Type B pancreatic cell (in vitro differentiated cells): ENCODE measurements around the gene INTU. TPM values are rescaled to one million over a fixed set of nuclear protein-coding genes. Genes with fewer than 3 reads are reported as not detected.

Experiments
- DNase-seq: peaks from one replicate; pipeline ENCODE4 v3.0.0; 2021; ENCODE audit warnings: mixed read lengths; ENCODE audit not compliant: unreplicated experiment; ENCODE audit errors: extremely low spot score
- H3K27ac Mint-ChIP-seq: 2 replicates; pipeline ENCODE4 v1.8.0; 2021; ENCODE audit warnings: mild to moderate bottlenecking, mixed read lengths
- H3K27me3 Mint-ChIP-seq: 2 replicates; pipeline ENCODE4 v1.8.0; 2021; ENCODE audit warnings: mixed read lengths
- H3K36me3 Mint-ChIP-seq: 2 replicates; pipeline ENCODE4 v1.8.0; 2021; ENCODE audit warnings: mixed read lengths
- H3K4me1 Mint-ChIP-seq: one replicate; pipeline ENCODE4 v1.8.0; 2021; ENCODE audit warnings: mixed read lengths; ENCODE audit not compliant: unreplicated experiment
- H3K4me3 Mint-ChIP-seq: 2 replicates; pipeline ENCODE4 v1.8.0; 2021; ENCODE audit warnings: mild to moderate bottlenecking, mixed read lengths
- H3K9me3 Mint-ChIP-seq: 2 replicates; pipeline ENCODE4 v1.8.0; 2021; ENCODE audit warnings: mixed read lengths
- CTCF ChIP-seq: fragments of 200-600 bp; sonication (generic); conservative IDR thresholded peaks from 2 replicates; pipeline ENCODE4 v1.5.0; 2021; ENCODE audit warnings: antibody characterized with exemption, mild to moderate bottlenecking
- total RNA-seq: library from RNA; stranded (reverse); gene quantifications from 2 replicates; pipeline ENCODE4 v1.2.1, GENCODE V29; 2021; ENCODE audit warnings: low replicate concordance

The INTU gene
- total RNA-seq, 1 donor from 2014 or later: 20.7 TPM

DNA sequence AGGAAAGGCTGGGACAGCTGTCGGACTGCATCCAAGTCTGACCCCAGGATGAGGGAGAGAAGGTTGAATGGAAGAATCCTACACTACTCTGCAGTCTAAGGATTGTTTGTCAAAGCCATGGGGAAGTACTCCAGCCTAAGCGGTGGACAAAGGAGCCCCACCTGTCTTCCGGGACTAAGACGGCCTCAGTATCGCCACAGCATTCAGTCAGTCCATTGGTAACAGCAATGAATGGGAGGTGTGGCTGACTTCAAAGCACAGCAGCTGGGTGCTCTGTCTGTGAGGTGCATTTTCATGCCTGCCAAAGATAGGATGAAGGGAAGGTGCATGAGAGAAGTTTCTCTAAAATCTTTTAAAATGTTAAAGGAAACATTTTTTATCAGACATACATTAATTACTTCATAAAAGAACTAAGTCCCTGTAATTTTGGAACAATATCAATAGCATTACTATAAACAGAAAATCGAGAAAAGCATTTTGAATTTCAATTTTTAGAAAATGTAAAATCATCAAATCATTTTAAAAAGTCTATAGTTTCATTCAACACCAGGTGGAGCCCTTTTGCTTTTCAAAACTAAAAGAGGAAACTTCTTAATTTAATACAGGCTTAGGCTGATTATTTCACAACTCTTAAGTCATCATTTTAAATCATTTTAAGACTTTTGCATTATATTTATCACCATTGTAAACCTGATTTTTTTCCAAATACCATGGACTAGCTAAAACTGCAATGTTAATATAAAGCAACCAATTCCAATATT lies 27.6 kb upstream of the INTU start:
- no peak for DNase-seq
- peaks cover 9% of the 10 kb centered on the region for H3K27me3 Mint-ChIP-seq
- H3K27ac Mint-ChIP-seq: no peak overlapping the region
- TF ChIP-seq CTCF: peak; percentile 82
- no peaks in the 10 kb centered on the region for H3K9me3 Mint-ChIP-seq
- H3K36me3 Mint-ChIP-seq: no peaks in the 10 kb centered on the region
- H3K4me1 Mint-ChIP-seq: peaks cover 6% of the 10 kb centered on the region
- peak overlapping the region; percentile 25 for H3K4me3 Mint-ChIP-seq

DNA sequence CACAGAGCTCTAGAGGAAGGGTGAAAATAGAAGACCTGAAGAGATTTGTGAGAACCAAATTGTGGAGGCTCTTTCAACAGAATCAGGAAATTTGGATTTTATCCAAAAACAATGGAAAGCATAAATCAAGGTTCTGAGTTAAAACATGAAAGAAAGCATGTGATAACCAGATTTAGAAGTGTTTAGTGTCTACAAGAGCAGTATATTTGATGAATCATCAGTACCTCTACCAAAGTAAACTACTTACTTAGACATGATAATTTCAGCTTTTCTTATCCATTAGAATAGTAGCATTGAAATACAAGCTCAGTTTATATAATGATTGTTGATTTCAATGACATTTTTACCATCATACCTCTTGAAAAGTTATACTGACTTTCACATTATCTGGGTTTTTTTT lies 25.9 kb upstream of the INTU start:
- no peak overlapping the region for H3K27ac Mint-ChIP-seq

GRCh38 chr4:127609484-127609883 lies 23.3 kb upstream of the INTU start:
- H3K36me3 Mint-ChIP-seq: no peaks in the 10 kb centered on the region
- H3K27ac Mint-ChIP-seq: no peak overlapping the region
- no peak overlapping the region for H3K4me3 Mint-ChIP-seq

More for the DNA sequence above, 25.9 kb upstream of the INTU start:
- no peak for TF ChIP-seq CTCF
- no peaks in the 10 kb centered on the region for H3K9me3 Mint-ChIP-seq
- DNase-seq: no peak
- H3K36me3 Mint-ChIP-seq: no peaks in the 10 kb centered on the region
- H3K27me3 Mint-ChIP-seq: peaks cover 5% of the 10 kb centered on the region
- H3K4me1 Mint-ChIP-seq: peaks cover 6% of the 10 kb centered on the region
- no peak overlapping the region for H3K4me3 Mint-ChIP-seq

DNA sequence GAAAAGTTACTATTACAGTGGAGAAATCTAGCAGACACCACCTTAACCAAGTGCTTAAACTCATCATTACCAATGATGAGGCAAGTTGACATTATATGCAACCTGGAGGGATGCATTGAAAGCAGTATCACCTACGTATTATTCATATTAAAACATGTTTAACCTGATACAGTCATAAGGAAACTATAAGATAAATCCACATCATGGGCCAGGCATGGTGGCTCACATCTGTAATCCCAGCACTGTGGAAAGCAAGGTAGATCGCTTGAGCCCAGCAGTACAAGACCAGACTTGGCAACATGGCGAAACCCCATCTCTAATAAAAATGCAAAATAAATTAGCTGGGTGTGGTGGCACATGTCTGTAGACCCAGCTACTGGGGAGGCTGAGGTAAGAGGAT lies 22.3 kb upstream of the INTU start:
- H3K4me3 Mint-ChIP-seq: no peak overlapping the region
- H3K27me3 Mint-ChIP-seq: peaks cover 3% of the 10 kb centered on the region
- no peaks in the 10 kb centered on the region for H3K36me3 Mint-ChIP-seq
- H3K27ac Mint-ChIP-seq: no peak overlapping the region
- no peaks in the 10 kb centered on the region for H3K9me3 Mint-ChIP-seq
- H3K4me1 Mint-ChIP-seq: no peaks in the 10 kb centered on the region
- TF ChIP-seq CTCF: no peak
- no peak for DNase-seq

More at GRCh38 chr4:127609484-127609883, 23.3 kb upstream of the INTU start:
- no peak for DNase-seq
- no peak for TF ChIP-seq CTCF
- Mint-ChIP-seq H3K4me1 (peaks cover 6% of the 10 kb centered on the region), H3K27me3 (peaks cover 4% of the 10 kb centered on the region), H3K9me3 (no peaks in the 10 kb centered on the region)

DNA sequence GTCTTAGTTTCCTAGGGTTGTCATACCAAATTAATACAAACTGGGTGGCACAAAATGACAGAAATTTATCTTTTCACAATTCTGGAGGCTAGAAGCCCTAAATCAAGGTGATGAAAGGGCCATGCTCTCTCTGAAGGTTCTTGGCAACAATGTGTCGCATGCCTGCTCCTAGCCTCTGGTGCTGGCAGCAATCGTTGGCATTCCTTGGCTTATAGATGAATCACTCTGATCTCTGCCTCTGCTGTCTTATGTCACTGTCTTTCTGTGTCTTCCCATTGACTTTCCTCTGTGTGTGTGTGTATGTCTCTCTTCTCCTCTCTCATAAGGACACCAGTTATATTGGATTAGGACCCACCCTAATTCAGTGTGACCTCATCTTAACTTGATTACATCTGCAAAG lies 15.9 kb upstream of the INTU start:
- Mint-ChIP-seq H3K27ac (no peak overlapping the region), H3K36me3 (no peaks in the 10 kb centered on the region), H3K9me3 (no peaks in the 10 kb centered on the region), H3K4me1 (no peaks in the 10 kb centered on the region), H3K4me3 (no peak overlapping the region), H3K27me3 (peaks cover 41% of the 10 kb centered on the region)
- no peak for DNase-seq
- TF ChIP-seq CTCF: no peak
